ENCODE data around the gene CNTN1.

GRCh38 chr12:40643506-40643905 lies 48.7 kb upstream of the CNTN1 start:
- TF ChIP-seq POLR2AphosphoS5 (IDR thresholded peaks at IDR 0.05) = no peak
- no peak for TF ChIP-seq CTCF (IDR thresholded peaks at IDR 0.05 in 8 of 11, conservative IDR thresholded peaks at IDR 0.05 in 3 of 11)
- TF ChIP-seq POLR2A (IDR thresholded peaks at IDR 0.05) = no peak
